ENCODE data around the gene EXOC1.

- TF ChIP-seq POLR2A (IDR thresholded peaks at IDR 0.05): no peak
- TF ChIP-seq CTCF (IDR thresholded peaks at IDR 0.05): no peak
Observed at GRCh38 chr4:55904576-55904975, 51.1 kb downstream of the EXOC1 start.
